Gastroesophageal sphincter (tissue), 4 donors: Measurements from ENCODE around the gene ACAP3. TPM values are rescaled to one million over a fixed set of nuclear protein-coding genes. Genes with fewer than 3 reads are reported as not detected.

ENCODE experiments used
- ATAC-seq: fragments of 150-250 bp; one replicate; pipeline ENCODE4 v1.9.1; 2016; ENCODE audit warnings: mild to moderate bottlenecking, moderate library complexity
- H3K27ac ChIP-seq, 4 donors: fragments of 200-600 bp; sonication (generic) in 3 of 4; 1 replicate in 3 of 4; 2 replicates in 1 of 4; pipeline ENCODE4 v1.5.1; 2016 to 2019
- H3K27me3 ChIP-seq: fragments of 200-600 bp; sonication (generic); one replicate; pipeline ENCODE4 v1.5.1; 2019
- H3K36me3 ChIP-seq, 2 donors: fragments of 200-600 bp; sonication (generic); one replicate each; pipeline ENCODE4 v1.5.1; 2019; ENCODE audit warnings: control low read depth in 1 of 2
- H3K4me1 ChIP-seq, 3 donors: fragments of 200-600 bp; sonication (generic); 1 replicate in 2 of 3; 2 replicates in 1 of 3; pipeline ENCODE4 v1.5.1; 2016 to 2019; ENCODE audit warnings: control low read depth in 2 of 3
- H3K4me3 ChIP-seq, 2 donors: fragments of 200-600 bp; sonication (generic); one replicate each; pipeline ENCODE4 v1.5.1; 2019; ENCODE audit warnings: mild to moderate bottlenecking in 1 of 2, moderate library complexity in 1 of 2
- H3K9me3 ChIP-seq, 3 donors: fragments of 200-600 bp; sonication (generic); one replicate each; pipeline ENCODE4 v1.5.1; 2017 to 2019; ENCODE audit warnings: control low read depth in 2 of 3
- CTCF ChIP-seq, 4 experiments: fragments of 200-600 bp in 2 of 4; fragments of 450-650 bp in 2 of 4; sonication (generic) in 1 of 4; IDR thresholded peaks; one replicate each; pipeline ENCODE4 v1.5.1; 2017 to 2019; ENCODE audit warnings: antibody characterized with exemption in 4 of 4, mild to moderate bottlenecking in 2 of 4, moderate library complexity in 2 of 4
- EP300 ChIP-seq: sonication (generic); formaldehyde crosslinking; IDR thresholded peaks from one replicate; pipeline ENCODE4 v1.6.1; 2017; ENCODE audit warnings: antibody characterized with exemption, mild to moderate bottlenecking
- POLR2A ChIP-seq, 2 donors: fragments of 450-650 bp; IDR thresholded peaks; one replicate each; pipeline ENCODE4 v1.6.1; 2017; ENCODE audit warnings: antibody characterized with exemption in 2 of 2, mild to moderate bottlenecking in 2 of 2, moderate library complexity in 1 of 2
- POLR2AphosphoS5 ChIP-seq: sonication (generic); formaldehyde crosslinking; IDR thresholded peaks from one replicate; pipeline ENCODE4 v1.6.1; 2017; ENCODE audit warnings: antibody characterized with exemption
- WGBS, 2 donors: methylation state at CpG; one replicate each; pipeline ENCODE4 v1.1.5; 2018; ENCODE audit warnings: low coverage in 1 of 2; 5-methylcytosine and 5-hydroxymethylcytosine counted together
- small RNA-seq, 4 donors: library from RNA; depleted of rRNA; stranded (forward); fragments of <200 nt; gene quantifications; one replicate each; pipeline ENCODE3, GENCODE V24; 2016
- total RNA-seq, 4 donors: library from RNA; depleted of rRNA; stranded (reverse); fragments of >200 nt; gene quantifications; one replicate each; pipeline ENCODE4 v1.1.0, GENCODE V29; 2016

Gene ACAP3
- total RNA-seq, 4 donors from 2014 or later, result 35.6 to 74.7 (median 50.2) TPM

DNA sequence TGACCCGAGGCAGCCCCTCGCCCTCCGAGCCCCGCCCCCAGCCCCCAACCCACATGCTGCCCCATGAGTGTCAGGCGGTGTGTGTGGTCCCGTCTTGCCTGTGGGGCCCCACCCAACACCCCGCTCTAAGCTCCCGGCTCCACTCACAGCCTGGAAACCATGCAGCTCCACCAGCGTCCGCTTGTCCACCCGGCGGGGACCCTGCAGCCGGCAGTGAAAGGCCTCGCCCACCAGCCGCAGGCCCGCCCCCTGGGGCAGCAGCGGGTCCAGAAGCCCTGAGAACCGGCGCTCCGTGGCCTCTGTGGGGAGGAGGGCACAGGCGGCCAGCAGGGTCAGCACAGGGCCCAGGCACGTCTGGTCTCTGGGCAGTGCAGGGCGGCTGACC, 63.9 kb downstream of the ACAP3 start:
- H3K4me1 ChIP-seq, result peaks cover 0 to 16% (median 0%) of the 10 kb centered on the region in 3 donors
- ATAC-seq, result no peak
- no peak overlapping the region for H3K27ac ChIP-seq
- peaks cover 72% of the 10 kb centered on the region for H3K27me3 ChIP-seq
- H3K9me3 ChIP-seq, result no peaks in the 10 kb centered on the region
- H3K36me3 ChIP-seq, result peaks cover 0 to 25% of the 10 kb centered on the region in 2 donors
- no peak for TF ChIP-seq POLR2AphosphoS5
- TF ChIP-seq POLR2A (IDR thresholded peaks at IDR 0.05), result no peak
- TF ChIP-seq EP300, result no peak
- TF ChIP-seq CTCF (IDR thresholded peaks at IDR 0.05), result no peak
- no CpG with 5 or more reads among the region's 23 CpGs for WGBS, 2 donors
- H3K4me3 ChIP-seq, result no peak overlapping the region

DNA sequence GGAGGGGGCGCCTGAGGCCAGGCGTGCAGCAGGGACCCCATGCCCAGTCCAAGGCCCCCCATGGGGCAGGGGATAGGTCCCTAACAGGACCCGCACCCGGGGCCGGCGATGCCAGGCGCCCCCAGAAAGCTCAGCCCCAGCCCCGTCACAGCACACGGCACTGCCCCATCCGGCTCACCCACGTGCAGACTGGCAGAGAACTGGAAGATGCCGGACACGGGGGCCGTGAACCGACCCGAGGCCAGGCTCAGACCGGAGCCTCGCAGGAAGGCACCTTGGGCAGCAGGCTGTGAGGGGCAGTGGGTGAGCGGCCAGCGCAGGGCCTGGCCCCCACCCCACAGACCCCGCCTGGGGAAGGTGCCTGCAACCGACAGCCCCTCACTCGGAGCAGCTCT, 64.5 kb downstream of the ACAP3 start:
- WGBS, 2 donors, result no CpG with 5 or more reads among the region's 23 CpGs

DNA sequence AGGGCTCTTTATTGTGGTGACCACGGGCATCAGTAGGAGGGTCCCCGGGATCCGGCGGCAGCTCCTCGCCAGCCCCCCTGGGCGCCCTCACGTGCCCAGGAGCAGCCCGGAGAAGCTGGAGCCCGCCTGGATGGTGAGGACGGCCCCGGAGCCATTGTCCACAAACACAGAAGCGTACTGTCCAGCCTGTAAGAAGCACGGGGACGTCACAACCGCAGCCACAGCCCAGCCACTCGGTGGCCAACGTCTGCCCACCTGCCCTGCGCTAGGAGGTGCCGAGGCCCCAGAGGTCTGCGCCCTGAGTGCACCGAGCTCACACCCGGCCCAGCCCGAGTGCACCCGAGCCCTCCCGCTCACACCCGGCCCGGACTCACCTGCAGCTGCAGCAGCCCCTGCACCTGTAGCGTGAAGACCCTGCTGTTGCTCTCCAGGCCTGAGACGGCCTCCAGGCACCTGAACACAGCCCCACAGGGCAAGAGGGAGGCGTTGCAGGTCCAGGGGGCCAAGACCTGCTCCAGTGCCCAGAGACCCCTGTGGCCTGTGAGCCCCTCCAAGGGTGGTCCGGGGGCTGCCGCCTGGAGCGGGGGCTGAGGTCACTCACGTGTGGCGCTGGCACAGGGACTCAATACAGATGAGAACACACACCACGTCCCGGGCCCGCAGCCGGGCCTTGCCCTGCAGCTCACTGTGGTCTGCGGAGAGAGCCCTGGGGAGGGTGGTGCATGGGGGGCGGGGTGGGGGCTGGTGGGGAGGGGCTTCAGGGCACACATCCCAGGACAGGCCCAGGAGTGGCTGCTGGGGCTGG, 65.1 kb downstream of the ACAP3 start:
- Histone ChIP-seq H3K9me3 (no peaks in the 10 kb centered on the region), H3K4me1 (peaks cover 0 to 19% (median 4%) of the 10 kb centered on the region in 3 donors), H3K4me3 (no peak overlapping the region), H3K27ac (no peak overlapping the region), H3K36me3 (peaks cover 0 to 25% of the 10 kb centered on the region in 2 donors), H3K27me3 (peaks cover 73% of the 10 kb centered on the region)
- no CpG with 5 or more reads among the region's 41 CpGs for WGBS, 2 donors
- ATAC-seq, result no peak
- TF ChIP-seq POLR2AphosphoS5 (no peak), EP300 (no peak), CTCF (IDR thresholded peaks at IDR 0.05) (no peak)

More for the DNA sequence above, 64.5 kb downstream of the ACAP3 start:
- ATAC-seq, result no peak
- H3K27me3 ChIP-seq, result peaks cover 73% of the 10 kb centered on the region
- no peak overlapping the region for H3K27ac ChIP-seq
- H3K4me3 ChIP-seq, result no peak overlapping the region
- no peaks in the 10 kb centered on the region for H3K9me3 ChIP-seq
- TF ChIP-seq EP300 (no peak), CTCF (IDR thresholded peaks at IDR 0.05) (no peak), POLR2A (IDR thresholded peaks at IDR 0.05) (no peak), POLR2AphosphoS5 (no peak)
- H3K36me3 ChIP-seq, result peaks cover 0 to 25% of the 10 kb centered on the region in 2 donors
- peaks cover 0 to 16% (median 0%) of the 10 kb centered on the region in 3 donors for H3K4me1 ChIP-seq

Small RNA genes within 50 kb of the gene (small RNA-seq; reads per million reads assigned to genes)
- gene MIR6726, result 0 to 1.6 (median 0.44) reads per million in 4 donors

Other genes with a start within 250 kb of the ACAP3 start
- 1 to 10 TPM in 1 of 4 donors, not detected in 3; 1.1 TPM for gene RNF223, start 233.6 kb downstream of the ACAP3 start, total RNA-seq
- gene C1orf159, start 191.8 kb downstream of the ACAP3 start, total RNA-seq, result 10 to 100 TPM in 2 of 4 donors, 1 to 10 TPM in 2; 6.3 to 15.3 (median 9.9) TPM
- under 1 TPM in 1 of 4 donors, not detected in 3; 0.23 TPM for gene TTLL10, start 134.1 kb downstream of the ACAP3 start, total RNA-seq
- gene TNFRSF18, start 101.3 kb downstream of the ACAP3 start, total RNA-seq, result 1 to 10 TPM in 1 of 4 donors, under 1 TPM in 1, not detected in 2; 0.35 to 2.2 TPM
- 1 to 10 TPM in 3 of 4 donors, under 1 TPM in 1; 0.93 to 1.6 (median 1.3) TPM for gene TNFRSF4, start 93.8 kb downstream of the ACAP3 start, total RNA-seq
- gene SDF4, start 75.9 kb downstream of the ACAP3 start, total RNA-seq, result 100 to 1,000 TPM in 2 of 4 donors, 10 to 100 TPM in 2; 84.2 to 115 (median 93.9) TPM
- 10 to 100 TPM; 12.3 to 24.1 (median 15.0) TPM for gene B3GALT6, start 75.7 kb downstream of the ACAP3 start, total RNA-seq
- 1 to 10 TPM in 3 of 4 donors, under 1 TPM in 1; 0.96 to 2.8 (median 1.7) TPM for gene C1QTNF12, start 61.2 kb downstream of the ACAP3 start, total RNA-seq
- gene UBE2J2, start 34.1 kb downstream of the ACAP3 start, total RNA-seq, result 10 to 100 TPM; 28.1 to 47.0 (median 37.9) TPM
- gene SCNN1D, start 27.5 kb downstream of the ACAP3 start, total RNA-seq, result 1 to 10 TPM in 3 of 4 donors, under 1 TPM in 1; 0.94 to 7.9 (median 2.4) TPM
- 10 to 100 TPM; 12.5 to 24.2 (median 19.4) TPM for gene PUSL1, start 667 bp upstream of the ACAP3 start, total RNA-seq
- gene INTS11, start 16.7 kb upstream of the ACAP3 start, total RNA-seq, result 100 to 1,000 TPM in 1 of 4 donors, 10 to 100 TPM in 3; 62.0 to 119 (median 96.4) TPM
- 10 to 100 TPM; 10.4 to 42.7 (median 30.1) TPM for gene CPTP, start 16.9 kb upstream of the ACAP3 start, total RNA-seq
- gene TAS1R3, start 23.4 kb upstream of the ACAP3 start, total RNA-seq, result under 1 TPM in 3 of 4 donors, not detected in 1; 0.12 to 0.54 (median 0.40) TPM
- gene DVL1, start 41.5 kb upstream of the ACAP3 start, total RNA-seq, result 100 to 1,000 TPM in 1 of 4 donors, 10 to 100 TPM in 3; 84.4 to 174 (median 88.9) TPM
- gene MXRA8, start 50.6 kb upstream of the ACAP3 start, total RNA-seq, result 100 to 1,000 TPM in 1 of 4 donors, 10 to 100 TPM in 3; 69.8 to 105 (median 85.4) TPM
- 100 to 1,000 TPM; 103 to 138 (median 108) TPM for gene AURKAIP1, start 67.3 kb upstream of the ACAP3 start, total RNA-seq
- 100 to 1,000 TPM in 2 of 4 donors, 10 to 100 TPM in 2; 31.6 to 248 (median 127) TPM for gene CCNL2, start 91.4 kb upstream of the ACAP3 start, total RNA-seq
- 100 to 1,000 TPM; 121 to 215 (median 159) TPM for gene MRPL20, start 99.4 kb upstream of the ACAP3 start, total RNA-seq
- 10 to 100 TPM in 2 of 4 donors, 1 to 10 TPM in 2; 8.7 to 16.9 (median 10.3) TPM for gene ANKRD65, start 113.3 kb upstream of the ACAP3 start, total RNA-seq
- 100 to 1,000 TPM in 2 of 4 donors, 10 to 100 TPM in 2; 59.8 to 137 (median 96.4) TPM for gene VWA1, start 127.8 kb upstream of the ACAP3 start, total RNA-seq
- 1 to 10 TPM in 1 of 4 donors, under 1 TPM in 2, not detected in 1; 0.47 to 1.1 (median 0.94) TPM for gene ATAD3C, start 141.8 kb upstream of the ACAP3 start, total RNA-seq
- gene ATAD3B, start 163.8 kb upstream of the ACAP3 start, total RNA-seq, result 10 to 100 TPM in 2 of 4 donors, 1 to 10 TPM in 2; 4.1 to 17.9 (median 12.1) TPM
- gene ATAD3A, start 204.2 kb upstream of the ACAP3 start, total RNA-seq, result 10 to 100 TPM; 14.9 to 32.9 (median 19.1) TPM
- gene TMEM240, start 232.7 kb upstream of the ACAP3 start, total RNA-seq, result 10 to 100 TPM; 12.0 to 18.1 (median 14.4) TPM